CD4-positive, alpha-beta T cell (primary cell): ENCODE measurements around the gene RSU1. TPM values are rescaled to one million over a fixed set of nuclear protein-coding genes. Genes with fewer than 3 reads are reported as not detected.

ENCODE experiments used
- ATAC-seq: fragments of 200-7000 bp; cut with Tn5 transposase; one replicate; pipeline ENCODE4 v1.10.0; 2022; ENCODE audit warnings: mild to moderate bottlenecking; ENCODE audit not compliant: poor library complexity
- CTCF ChIA-PET: fragments of 350-600 bp; sonication (Branson Sonifier 250); formaldehyde crosslinking; loops from one replicate; lab custom pipeline; 2021; ENCODE audit warnings: antibody characterized with exemption, inconsistent platforms; lab: Charles Lee
- POLR2A ChIA-PET: fragments of 350-600 bp; sonication (Branson Sonifier 250); formaldehyde crosslinking; loops from one replicate; lab custom pipeline; 2021; ENCODE audit warnings: antibody characterized with exemption, inconsistent platforms; lab: Charles Lee
- DNase-seq, 14 experiments: peaks; one replicate each; pipeline ENCODE4 v3.0.0-alpha.2; 2013 to 2020; ENCODE audit warnings: mixed read lengths in 2 of 14
- H3K27ac ChIP-seq, 2 donors: one replicate each; pipeline versions ENCODE4 v1.5.1 to v1.7.0; 2013; ENCODE audit warnings: low read length in 2 of 2, low read depth in 1 of 2, mild to moderate bottlenecking in 1 of 2
- H3K27me3 ChIP-seq, 2 experiments: 1 replicate in 1 of 2; 2 replicates in 1 of 2; pipeline versions ENCODE4 v1.6.1 to v1.7.0; 2013; ENCODE audit warnings: low read length in 2 of 2, control low read depth in 1 of 2, mild to moderate bottlenecking in 1 of 2, moderate library complexity in 1 of 2; ENCODE audit not compliant: insufficient read depth in 2 of 2, control insufficient read depth in 1 of 2
- H3K36me3 ChIP-seq: one replicate; pipeline ENCODE4 v1.6.1; 2013; ENCODE audit warnings: low read length, control low read depth; ENCODE audit not compliant: insufficient read depth
- H3K4me1 ChIP-seq: one replicate; pipeline ENCODE4 v1.6.1; 2013; ENCODE audit warnings: low read length, control low read depth; ENCODE audit not compliant: insufficient read depth
- H3K4me3 ChIP-seq: one replicate; pipeline ENCODE4 v1.5.1; 2013; ENCODE audit warnings: mild to moderate bottlenecking, low read length, moderate library complexity
- H3K9me3 ChIP-seq, 2 experiments: 1 replicate in 1 of 2; 2 replicates in 1 of 2; pipeline versions ENCODE4 v1.6.1 to v1.7.0; 2013; ENCODE audit warnings: low read length in 2 of 2, mild to moderate bottlenecking in 2 of 2, control low read depth in 1 of 2, moderate library complexity in 1 of 2; ENCODE audit not compliant: control insufficient read depth in 1 of 2, insufficient read depth in 1 of 2
- H3K27ac Mint-ChIP-seq: one replicate; pipeline ENCODE4 v1.8.0; 2020; ENCODE audit warnings: mixed read lengths
- H3K27me3 Mint-ChIP-seq: one replicate; pipeline ENCODE4 v1.8.0; 2021; ENCODE audit warnings: mixed read lengths
- H3K36me3 Mint-ChIP-seq: one replicate; pipeline ENCODE4 v1.8.0; 2021; ENCODE audit warnings: low read depth, mixed read lengths
- H3K4me1 Mint-ChIP-seq: one replicate; pipeline ENCODE4 v1.8.0; 2021; ENCODE audit warnings: low read depth, mixed read lengths
- H3K4me3 Mint-ChIP-seq: one replicate; pipeline ENCODE4 v1.8.0; 2020; ENCODE audit warnings: mild to moderate bottlenecking, mixed read lengths
- H3K9me3 Mint-ChIP-seq: one replicate; pipeline ENCODE4 v1.8.0; 2020; ENCODE audit warnings: mixed read lengths
- CTCF ChIP-seq: fragments of 200-600 bp; IDR thresholded peaks from one replicate; pipeline ENCODE4 v1.8.0; 2022; ENCODE audit warnings: antibody characterized with exemption, mild to moderate bottlenecking
- intact Hi-C, 2 experiments: fragments of 100-400 bp; cut with DNase I in 1 of 2; cut with micrococcal nuclease in 1 of 2; formaldehyde crosslinking; loops; one replicate each; pipeline versions ENCODE4 v1.15.1 to v1.9.0; 2023 to 2025; cut with DNase I, micrococcal nuclease
- total RNA-seq, 174 experiments: library from RNA in 2 of 174; stranded (reverse) in 2 of 174; gene quantifications; one replicate each; pipeline ENCODE4 v1.2.3 and lab custom pipeline; 2021 to 2026

The RSU1 gene
- total RNA-seq, 2 experiments from 2014 or later = 26.2 to 28.8 TPM

DNA sequence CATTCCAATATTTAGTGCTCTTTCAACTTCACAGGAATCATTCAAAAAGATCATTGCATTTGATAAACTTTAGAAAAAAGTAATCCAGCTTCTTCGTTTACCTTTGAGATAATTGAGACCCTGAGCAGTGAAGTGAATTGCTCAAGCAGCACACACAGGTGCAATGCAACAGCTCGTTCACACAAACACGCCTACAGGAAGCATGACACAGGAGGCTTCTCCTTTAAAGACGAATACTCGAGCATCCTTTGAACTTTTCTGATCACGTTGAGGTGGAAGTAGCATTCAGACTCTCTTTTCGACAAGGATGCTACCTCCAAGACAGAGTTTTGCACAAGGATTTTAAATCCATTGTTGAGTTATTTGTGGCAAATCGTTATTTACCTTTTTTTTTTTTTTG is 18.0 kb upstream of the RSU1 start:
- peak overlapping the region; percentile 29 for H3K4me3 ChIP-seq
- Mint-ChIP-seq H3K4me1 (peaks cover 10% of the 10 kb centered on the region), H3K27me3 (no peaks in the 10 kb centered on the region), H3K4me3 (peak overlapping the region; percentile 26), H3K9me3 (no peaks in the 10 kb centered on the region), H3K36me3 (no peaks in the 10 kb centered on the region), H3K27ac (peak overlapping the region; percentile 43)
- H3K27ac ChIP-seq = no peak overlapping the region
- no peaks in the 10 kb centered on the region for H3K27me3 ChIP-seq
- ChIA-PET POLR2A (interaction anchor here (0.7 to 4.0 kb wide), 4 partner anchors 18 to 594 kb away, joined by 3 to 27 read pairs (median 6); partner anchors contain the start of gene RSU1), CTCF (interaction anchor here (1.3 kb wide), 1 partner anchor 395 kb away, joined by 3 read pairs; no protein-coding TSS in a partner anchor)
- H3K36me3 ChIP-seq = no peaks in the 10 kb centered on the region
- DNase-seq (peak in 11 of 14 experiments; percentile 23 to 75 (median 39)), ATAC-seq (peak; percentile 100)
- intact Hi-C loops = no loop called here
- TF ChIP-seq CTCF = no peak
- H3K4me1 ChIP-seq = peaks cover 6% of the 10 kb centered on the region
- H3K9me3 ChIP-seq = no peaks in the 10 kb centered on the region

DNA sequence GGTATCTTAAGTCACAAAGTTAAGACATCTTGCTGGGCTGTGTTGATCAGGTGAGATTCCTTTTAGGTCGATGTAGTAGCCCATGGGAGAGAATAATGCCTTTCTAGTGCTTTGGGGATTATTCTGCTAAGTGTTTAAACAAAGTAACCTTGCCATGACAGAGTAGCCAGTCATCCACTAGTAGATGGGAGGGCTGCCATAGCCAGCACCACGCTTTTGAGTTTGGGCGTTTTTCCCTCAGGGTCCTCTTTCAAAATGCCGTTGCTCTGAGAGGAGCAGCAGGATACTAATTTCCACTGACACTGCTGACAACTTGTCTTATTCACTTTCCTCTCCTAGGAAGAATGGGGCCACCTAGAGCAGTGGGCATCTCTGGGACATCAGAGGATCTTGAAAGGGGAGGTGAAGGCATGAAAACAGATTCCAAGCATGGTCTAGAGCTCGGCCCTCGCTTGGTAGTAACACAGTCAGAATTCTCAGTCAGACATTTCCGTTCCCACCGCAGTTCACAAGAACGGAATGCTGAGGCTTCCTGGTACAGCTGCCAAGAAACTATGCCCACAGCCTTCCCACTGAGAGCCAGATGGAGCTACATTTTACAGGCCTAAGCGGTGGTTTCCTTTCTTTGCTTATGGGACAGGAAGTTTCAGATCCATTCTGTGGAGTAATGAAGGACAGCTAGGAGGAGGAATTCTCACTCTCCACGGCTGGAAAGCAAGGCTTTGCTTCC is 15.3 kb upstream of the RSU1 start:
- peaks cover 17% of the 10 kb centered on the region for H3K4me1 Mint-ChIP-seq
- no peaks in the 10 kb centered on the region for H3K27me3 Mint-ChIP-seq
- Histone ChIP-seq H3K27me3 (no peaks in the 10 kb centered on the region), H3K9me3 (no peaks in the 10 kb centered on the region), H3K27ac (no peak overlapping the region), H3K4me3 (no peak overlapping the region), H3K4me1 (peaks cover 13% of the 10 kb centered on the region), H3K36me3 (no peaks in the 10 kb centered on the region)
- no peak for TF ChIP-seq CTCF
- CTCF ChIA-PET = no interaction called here
- DNase-seq (no peak), ATAC-seq (no peak)
- no peaks in the 10 kb centered on the region for H3K9me3 Mint-ChIP-seq
- no peak overlapping the region for H3K27ac Mint-ChIP-seq
- POLR2A ChIA-PET = interaction anchor here (0.8 kb wide), 1 partner anchor 15 kb away, joined by 3 read pairs; the partner anchor contains the start of gene RSU1
- H3K4me3 Mint-ChIP-seq = no peak overlapping the region
- no peaks in the 10 kb centered on the region for H3K36me3 Mint-ChIP-seq
- intact Hi-C loops = no loop called here

GRCh38 chr10:16828701-16829175 is 11.5 kb upstream of the RSU1 start:
- Histone ChIP-seq H3K27me3 (no peaks in the 10 kb centered on the region), H3K27ac (no peak overlapping the region), H3K4me3 (no peak overlapping the region), H3K36me3 (no peaks in the 10 kb centered on the region), H3K9me3 (no peaks in the 10 kb centered on the region), H3K4me1 (peaks cover 8% of the 10 kb centered on the region)
- Mint-ChIP-seq H3K27ac (no peak overlapping the region), H3K36me3 (peaks cover 6% of the 10 kb centered on the region), H3K4me3 (no peak overlapping the region), H3K4me1 (peaks cover 7% of the 10 kb centered on the region), H3K9me3 (no peaks in the 10 kb centered on the region), H3K27me3 (no peaks in the 10 kb centered on the region)
- DNase-seq (no peak), ATAC-seq (no peak)
- intact Hi-C loops = loop anchor here (1.0 to 10.0 kb wide), 4 partner anchors 15 to 916 kb away; no protein-coding TSS in a partner anchor
- no peak for TF ChIP-seq CTCF
- ChIA-PET POLR2A (no interaction called here), CTCF (interaction anchor here (1.0 to 1.5 kb wide), 3 partner anchors 11 to 430 kb away, joined by 3 to 6 read pairs (median 5); partner anchors contain the start of gene RSU1)
